CMK (cell line): Measurements from ENCODE around the gene DDHD1.

Source experiments
- DNase-seq: peaks from one replicate; pipeline ENCODE4 v3.0.0-alpha.2; 2010; ENCODE audit warnings: low read depth

The DDHD1 gene

DNA sequence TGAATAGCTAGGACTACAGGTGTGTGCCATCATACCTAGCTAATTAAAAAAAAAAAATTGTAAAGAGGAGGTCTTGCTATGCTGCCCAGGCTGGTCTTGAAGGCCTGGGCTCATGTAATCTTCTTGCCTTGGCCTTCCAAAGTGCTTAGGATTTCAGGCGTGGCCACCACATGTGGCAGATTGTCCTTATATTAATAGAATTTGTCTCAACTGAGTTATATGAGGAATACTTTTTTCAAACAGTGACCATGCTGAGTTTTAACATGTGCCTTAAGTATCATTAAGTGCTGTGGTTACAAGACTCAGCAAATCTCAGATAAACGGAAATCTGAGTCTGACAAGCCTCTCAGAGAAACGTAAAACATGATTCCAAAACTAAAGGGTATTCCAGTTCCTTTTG lies 119.1 kb downstream of the DDHD1 start:
- DNase-seq, result no peak

GRCh38 chr14:53032838-53033390 lies 120.2 kb downstream of the DDHD1 start:
- no peak for DNase-seq

GRCh38 chr14:53032161-53032803 lies 120.8 kb downstream of the DDHD1 start:
- DNase-seq, result no peak

DNA sequence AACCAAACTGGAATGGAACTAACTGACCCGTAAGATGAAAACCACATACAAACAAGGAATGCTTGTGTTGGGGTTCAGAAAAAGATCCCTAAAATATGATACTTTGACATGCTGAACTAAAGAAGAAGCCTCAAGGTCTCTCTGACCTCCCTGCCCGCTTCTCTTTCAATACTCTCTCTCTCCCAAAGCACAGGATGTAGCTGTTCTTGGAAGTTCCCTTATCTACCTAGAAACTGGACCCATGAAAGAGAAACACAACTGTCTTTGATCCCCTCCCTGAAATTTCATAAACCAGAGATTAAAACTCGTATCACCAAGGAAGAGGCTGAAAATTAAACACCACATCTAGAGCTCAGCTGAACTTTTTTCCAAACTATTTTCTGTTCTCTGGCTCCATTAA lies 125.6 kb downstream of the DDHD1 start:
- DNase-seq, result no peak

DNA sequence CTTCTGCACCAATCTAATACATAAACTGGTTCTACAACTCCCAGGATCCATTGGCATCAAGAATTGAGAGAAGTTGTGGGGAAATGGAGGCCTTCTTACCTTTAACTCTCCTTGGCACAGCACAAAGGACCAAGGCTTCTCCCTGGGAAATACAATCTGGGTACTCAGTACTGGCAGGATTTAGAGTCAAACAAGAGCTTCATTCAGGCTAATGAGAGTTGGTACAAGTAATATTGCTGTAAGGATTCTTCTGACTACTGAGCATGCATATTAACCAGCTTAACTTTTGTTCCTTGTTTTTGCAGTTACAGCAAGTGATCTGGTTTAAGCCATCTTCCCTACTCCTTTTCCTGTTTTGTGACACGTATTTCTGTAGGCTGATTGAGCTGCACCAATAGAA lies 126.1 kb downstream of the DDHD1 start:
- no peak for DNase-seq

DNA sequence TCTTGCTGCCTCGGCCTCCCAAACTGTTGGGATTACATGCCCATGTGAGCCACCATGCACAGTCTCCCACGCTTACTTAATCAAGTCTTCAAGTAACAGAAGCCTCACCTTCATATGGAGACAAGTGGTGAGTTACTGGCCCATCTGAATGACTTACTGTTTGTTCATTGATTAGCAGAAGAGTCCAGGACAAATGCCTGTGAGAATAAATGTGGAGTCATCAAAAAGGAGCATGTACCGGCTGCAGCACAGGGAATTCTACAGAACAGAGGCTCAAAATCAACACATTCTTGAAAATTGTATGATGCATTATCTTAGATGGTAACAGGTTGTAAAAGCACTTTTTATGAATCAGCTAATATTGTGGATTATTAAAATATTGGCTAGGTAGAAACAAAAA lies 129.8 kb downstream of the DDHD1 start:
- no peak for DNase-seq

- DNase-seq, result no peak
Observed at GRCh38 chr14:53022593-53022992, 130.5 kb downstream of the DDHD1 start.

DNA sequence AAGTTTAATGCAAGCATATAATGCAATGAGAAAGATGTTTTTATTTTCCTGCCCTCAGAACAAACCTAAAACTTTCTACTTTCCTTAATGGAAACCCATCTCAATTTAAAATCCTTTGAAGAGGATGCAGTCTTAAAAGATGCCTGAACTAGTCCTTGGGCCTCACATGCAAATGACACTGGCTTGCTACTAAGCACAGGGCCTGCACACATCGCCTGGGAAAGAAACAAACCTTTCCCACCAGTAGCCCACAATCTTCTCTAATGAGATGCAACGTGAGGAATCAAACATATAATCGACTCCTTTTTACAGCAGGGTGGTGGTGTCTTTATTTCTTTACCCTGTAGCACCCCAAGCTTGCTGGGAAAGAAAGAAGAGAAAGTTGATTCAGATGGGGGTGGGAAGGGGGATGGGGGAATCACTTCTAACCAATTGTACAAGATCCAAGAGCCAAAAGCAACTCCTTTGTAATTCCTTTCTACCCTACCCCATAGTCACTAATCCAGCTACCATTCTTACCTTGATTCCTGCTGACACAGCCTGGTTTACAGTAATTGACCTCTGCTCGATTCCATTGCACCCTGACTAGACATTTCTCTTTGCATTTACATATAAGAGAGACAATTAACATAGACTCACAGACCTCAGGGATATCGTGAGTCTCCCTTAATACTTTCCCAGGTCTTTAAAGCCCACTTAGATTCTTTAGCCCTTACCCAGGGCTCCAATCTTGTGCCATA lies 132.8 kb downstream of the DDHD1 start:
- no peak for DNase-seq

GRCh38 chr14:53019406-53019805 lies 133.7 kb downstream of the DDHD1 start:
- DNase-seq, result no peak

DNA sequence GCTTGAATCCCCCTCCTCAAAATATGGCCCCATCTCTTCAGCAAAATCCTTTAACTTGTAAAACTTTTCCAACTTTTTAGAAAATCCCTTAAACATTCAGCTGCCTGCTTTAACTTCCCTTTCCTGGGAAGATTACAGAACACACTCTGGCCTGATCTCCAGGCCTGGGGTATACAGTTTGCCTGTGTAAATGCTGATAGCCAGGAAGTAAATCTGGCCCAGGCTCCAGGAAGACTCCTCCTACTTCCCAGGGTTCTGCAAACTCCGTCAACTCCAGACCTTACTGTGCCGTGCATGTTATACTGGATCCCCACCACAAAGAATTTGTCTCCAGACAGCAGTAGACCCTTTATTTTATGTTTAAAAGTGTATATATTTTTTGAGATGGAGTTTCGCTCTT lies 135.3 kb downstream of the DDHD1 start:
- DNase-seq, result no peak

- no peak for DNase-seq
Observed at GRCh38 chr14:53016919-53017318, 136.2 kb downstream of the DDHD1 start.

GRCh38 chr14:53016491-53016890 lies 136.6 kb downstream of the DDHD1 start:
- no peak for DNase-seq

DNA sequence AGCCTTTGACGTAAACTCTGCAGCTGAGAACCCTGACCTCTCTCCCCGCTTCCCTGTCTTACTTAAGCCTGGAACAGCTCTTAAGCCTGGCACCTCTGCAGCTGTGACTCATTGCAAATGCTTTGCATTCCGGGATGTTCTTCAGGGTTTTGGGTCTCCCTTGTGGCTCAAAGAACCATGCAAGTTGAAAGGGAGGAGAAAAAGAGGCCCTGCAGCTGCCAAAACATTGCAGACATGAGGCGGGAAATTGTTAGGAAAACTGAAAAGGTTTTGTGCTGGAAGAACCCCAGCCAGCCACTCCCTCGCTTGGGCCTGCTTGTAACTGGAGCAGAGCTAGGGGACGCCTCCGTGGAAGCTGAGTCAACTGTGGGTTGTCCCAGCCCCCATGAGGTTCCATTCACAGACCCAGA lies 142.1 kb downstream of the DDHD1 start:
- no peak for DNase-seq

GRCh38 chr14:53010193-53011040 lies 142.7 kb downstream of the DDHD1 start:
- DNase-seq, result no peak

DNA sequence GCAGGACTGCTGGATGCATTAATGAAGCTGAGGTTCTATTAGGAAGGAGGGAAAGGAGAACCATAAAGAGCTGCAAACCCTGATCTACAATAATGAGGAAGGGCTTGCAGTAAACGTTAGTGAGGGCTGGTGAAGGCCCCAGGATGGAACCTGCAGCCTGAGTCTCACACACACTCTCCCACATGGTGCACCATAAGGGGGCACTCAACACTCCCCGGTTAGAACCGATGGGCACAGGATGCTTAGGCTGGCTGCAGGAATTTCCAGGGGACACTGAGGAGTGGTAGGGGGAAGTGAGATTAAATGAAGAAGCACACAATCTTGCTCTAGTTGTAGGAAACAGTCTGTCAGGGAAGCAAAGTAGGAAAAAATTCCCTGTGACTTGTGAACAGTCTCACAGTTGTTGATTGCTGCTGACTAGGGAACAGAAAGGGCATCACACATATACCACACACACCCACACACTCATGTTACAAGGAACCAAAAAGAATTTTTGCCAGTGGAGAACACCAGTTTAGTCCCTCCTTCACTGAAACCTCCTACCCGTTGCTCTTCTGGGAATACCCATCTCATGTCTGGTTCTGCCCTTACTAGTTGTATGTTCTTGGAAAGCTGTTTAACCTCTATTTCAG lies 146.1 kb downstream of the DDHD1 start:
- no peak for DNase-seq

- no peak for DNase-seq
Observed at GRCh38 chr14:53004976-53005375, 148.1 kb downstream of the DDHD1 start.

- DNase-seq, result no peak
Observed at GRCh38 chr14:53003776-53004175, 149.3 kb downstream of the DDHD1 start.

DNA sequence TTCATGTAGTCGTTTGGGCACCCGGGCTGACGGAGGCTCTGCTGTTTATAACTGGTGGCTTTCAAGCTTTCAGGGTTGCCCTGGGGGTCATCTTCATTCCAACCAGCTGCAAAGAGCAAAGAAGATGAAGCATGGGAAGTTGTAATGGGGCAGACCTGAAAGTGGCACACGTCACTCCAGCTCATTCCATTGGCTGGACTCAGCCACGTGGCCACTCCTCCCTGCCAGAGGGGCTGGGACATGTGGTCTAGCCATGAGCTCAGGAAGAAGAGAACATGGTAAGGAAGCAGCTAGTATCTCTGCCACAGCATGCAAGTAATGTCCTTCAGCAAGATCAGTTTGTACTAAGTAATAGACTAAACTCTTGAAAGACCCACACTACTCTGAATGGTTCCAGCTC lies 150.5 kb downstream of the DDHD1 start:
- peak; percentile 12 for DNase-seq

DNA sequence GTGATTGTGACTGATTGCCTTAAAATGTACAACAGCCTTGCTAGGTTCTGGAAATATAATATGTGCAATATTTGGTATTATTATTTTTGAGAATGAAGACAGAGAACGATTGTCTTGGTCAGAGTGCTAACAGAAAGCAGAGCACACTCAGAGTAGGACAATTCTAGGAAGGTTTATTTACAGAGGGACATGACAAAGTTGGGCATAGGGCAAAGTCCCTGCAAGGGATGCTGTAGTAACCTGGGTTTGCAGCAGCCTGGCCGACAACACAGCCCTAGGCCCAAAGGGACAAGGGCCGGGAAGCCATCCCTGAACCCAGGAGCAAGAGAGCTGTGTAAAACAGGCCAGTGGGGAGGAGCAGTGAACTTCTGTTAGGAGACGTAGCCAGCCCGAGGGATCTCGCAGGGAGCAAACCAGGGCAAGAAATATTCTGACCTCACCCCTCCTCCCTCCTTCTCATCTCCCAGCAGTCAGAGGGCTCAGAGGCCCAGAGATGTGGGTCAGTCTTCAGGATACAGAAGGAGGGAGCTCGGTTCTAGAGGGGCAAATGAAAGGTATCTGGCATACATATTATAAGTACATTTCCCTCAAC lies 151.2 kb downstream of the DDHD1 start:
- no peak for DNase-seq

DNA sequence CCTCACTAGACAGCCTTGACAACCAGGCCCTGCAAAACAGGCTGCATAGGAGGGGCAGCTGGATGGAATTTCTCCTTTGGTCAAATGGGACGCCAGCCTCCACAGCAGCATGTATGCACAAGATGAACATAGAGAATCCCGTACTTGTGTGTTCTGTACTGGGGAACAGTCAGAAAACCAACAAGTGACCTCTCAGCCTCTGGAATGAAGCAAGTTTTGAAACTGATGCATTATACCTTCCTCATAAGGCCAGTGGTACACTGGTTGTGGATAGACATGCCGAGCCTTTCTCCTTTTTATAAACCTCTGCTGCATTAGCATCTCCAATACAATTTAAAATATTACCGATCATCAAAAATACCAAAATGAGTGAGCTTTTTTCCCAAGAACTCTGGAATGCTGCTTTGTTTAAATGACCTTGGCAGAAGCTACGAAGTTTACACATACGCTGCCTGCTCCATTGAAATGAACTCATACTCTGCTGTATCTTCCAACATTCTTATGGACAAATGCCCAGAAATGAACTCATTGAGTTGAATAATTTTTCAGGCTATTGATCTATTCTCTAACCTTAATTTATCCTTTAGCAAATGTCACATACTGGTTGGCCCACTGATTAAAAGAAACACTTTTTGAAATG lies 154.6 kb downstream of the DDHD1 start:
- no peak for DNase-seq

DNA sequence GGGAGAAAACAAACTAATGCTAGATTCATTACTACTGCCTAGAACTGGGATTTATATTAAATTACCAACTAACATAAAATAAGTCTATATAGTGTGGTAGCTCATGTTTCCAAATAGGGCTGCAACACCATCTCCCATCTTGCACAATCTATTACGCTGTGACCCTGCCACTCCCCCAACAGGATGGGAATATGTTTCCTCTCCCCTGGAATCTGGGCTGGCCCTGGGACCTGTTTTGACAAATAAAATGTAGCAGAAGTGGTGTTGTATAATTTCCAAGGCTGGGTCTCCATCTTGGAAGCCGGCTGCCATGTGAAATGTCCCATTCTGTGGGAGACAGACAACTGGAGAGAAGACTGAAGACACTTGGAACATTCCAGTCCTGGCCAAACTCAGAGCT lies 156.6 kb downstream of the DDHD1 start:
- DNase-seq, result no peak
